ENCODE measurements around the gene ACVR1. TPM values are rescaled to one million over a fixed set of nuclear protein-coding genes. Genes with fewer than 3 reads are reported as not detected.

The ACVR1 gene
- total and polyA plus RNA-seq, 2 donors (not counting 3 experiments of a cell fraction or from before 2014, with no cell fraction given): 24.8 to 33.6 TPM

GRCh38 chr2:157815421-157815820 lies 60.7 kb downstream of the ACVR1 start:
- Histone ChIP-seq H3K4me1 (ENCODE audit: control insufficient read depth, extremely low read depth, insufficient read depth, low read length) (peaks cover 26% of the 10 kb centered on the region), H2AFZ (ENCODE audit: low read depth, low read length) (no peak overlapping the region), H3K4me3 (replicated peaks in 1 of 3; ENCODE audit: insufficient read depth in 1 of 3, low read depth in 1 of 3, low read length in 3 of 3) (no peak overlapping the region), H3K9me3 (replicated peaks; ENCODE audit: control insufficient read depth, insufficient read depth, low read length) (no peaks in the 10 kb centered on the region), H3K36me3 (ENCODE audit: control insufficient read depth in 2 of 2, extremely low read depth in 1 of 2, insufficient read depth in 2 of 2, low read length in 2 of 2) (no peaks in the 10 kb centered on the region), H3K9ac (replicated peaks; ENCODE audit: extremely low read depth, insufficient read depth, low read length) (no peak overlapping the region), H3K27ac (ENCODE audit: insufficient read depth, low read depth, low read length) (no peak overlapping the region), H3K79me2 (ENCODE audit: control insufficient read depth, insufficient read depth, low read length) (no peaks in the 10 kb centered on the region), H3K9me1 (replicated peaks; ENCODE audit: control insufficient read depth, extremely low read depth, insufficient read depth, low read length) (no peaks in the 10 kb centered on the region), H4K20me1 (replicated peaks; ENCODE audit: control insufficient read depth, extremely low read depth, insufficient read depth, low read length) (no peaks in the 10 kb centered on the region), H3K4me2 (ENCODE audit: insufficient read depth, low read length) (peak overlapping the region; percentile 29), H3K27me3 (ENCODE audit: control insufficient read depth in 2 of 2, insufficient read depth in 2 of 2, low read length in 2 of 2) (no peaks in the 10 kb centered on the region)
- FAIRE-seq: no peak
- no TSS peak for BruUV-seq (replicated peaks)
- no peak for TF ChIP-seq MYC (IDR thresholded peaks at IDR 0.05; ENCODE audit: low read depth, low read length)
- no peak for TF ChIP-seq POLR2AphosphoS5 (IDR thresholded peaks at IDR 0.05; ENCODE audit: insufficient read depth, low read depth, low read length)
- TF ChIP-seq CTCF (IDR thresholded peaks at IDR 0.05; ENCODE audit: extremely low read depth in 1 of 2, insufficient read depth in 1 of 2, low read depth in 1 of 2, low read length in 2 of 2): no peak
- no peak for TF ChIP-seq JUN (IDR thresholded peaks at IDR 0.05; ENCODE audit: borderline replicate concordance, insufficient read depth, insufficient read length, low read depth)
- no peak for TF ChIP-seq FOS (IDR thresholded peaks at IDR 0.05; ENCODE audit: borderline replicate concordance, insufficient read depth, low read length)
- no peak for TF ChIP-seq POLR2A (IDR thresholded peaks at IDR 0.05; ENCODE audit: low read depth, low read length)
- TF ChIP-seq GATA2 (IDR thresholded peaks at IDR 0.05; ENCODE audit: insufficient read depth, insufficient read length, low read depth, low read length): no peak
- no peak for TF ChIP-seq MAX (IDR thresholded peaks at IDR 0.05; ENCODE audit: insufficient read depth, insufficient read length)
- TF ChIP-seq EZH2 (IDR thresholded peaks at IDR 0.05; ENCODE audit: borderline replicate concordance, low read depth, low read length, severe bottlenecking): no peak
- intact Hi-C loops (cut with micrococcal nuclease) (loop anchor here (2.0 kb wide), 1 partner anchor 15 kb away; no protein-coding TSS in a partner anchor), dilution Hi-C loops (cut with MboI; ENCODE audit: extremely low pct_ligation_motif_present, low sequenced_read_pairs) (no loop called here)
- POLR2A ChIA-PET: no interaction called here
- CTCF ChIA-PET: no interaction called here
- peak; percentile 25 for DNase-seq (ENCODE audit: low read depth, low spot score)

All from endothelial cell of umbilical vein (primary cell).